NCI-H345 treated with DMSO at 0.1 percent for 48 hours (cell line): Measurements from ENCODE around the gene NUDT17.

Source experiments
- DNase-seq: peaks from one replicate; lab custom pipeline; 2025; ENCODE audit not compliant: unreplicated experiment; lab: John Stamatoyannopoulos, UW

Gene NUDT17

GRCh38 chr1:145846201-145846612 lies 777 bp downstream of the NUDT17 start:
- DNase-seq = peak; percentile 34

- DNase-seq = no peak
These were observed 2.4 kb downstream of the NUDT17 start for GRCh38 chr1:145847827-145848226.

- no peak for DNase-seq
These were observed 4.1 kb downstream of the NUDT17 start for GRCh38 chr1:145849356-145850160.

- no peak for DNase-seq
These were observed 10.1 kb downstream of the NUDT17 start for GRCh38 chr1:145855426-145855948.

- DNase-seq = no peak
These were observed 11.7 kb downstream of the NUDT17 start for GRCh38 chr1:145857170-145857569.

- peak; percentile 88 for DNase-seq
These were observed 12.9 kb downstream of the NUDT17 start for GRCh38 chr1:145858238-145858900.

GRCh38 chr1:145858901-145859490 lies 13.6 kb downstream of the NUDT17 start, which contains the start of gene PIAS3:
Gene PIAS3 (minus strand): TSS chr1:145859081. CDS start chr1:145858990, 91 bp downstream.
- peak; percentile 99 for DNase-seq

- DNase-seq = peak; percentile 97
These were observed 14.1 kb downstream of the NUDT17 start for GRCh38 chr1:145859491-145860023.

GRCh38 chr1:145863282-145864018 lies 18.0 kb downstream of the NUDT17 start:
- DNase-seq = no peak

GRCh38 chr1:145868232-145868631 lies 22.8 kb downstream of the NUDT17 start:
- no peak for DNase-seq

GRCh38 chr1:145871994-145872924 lies 26.8 kb downstream of the NUDT17 start:
- no peak for DNase-seq

- DNase-seq = no peak
These were observed 29.2 kb downstream of the NUDT17 start for GRCh38 chr1:145874646-145875045.

GRCh38 chr1:145877923-145878486 lies 32.6 kb downstream of the NUDT17 start:
- no peak for DNase-seq

- peak; percentile 39 for DNase-seq
These were observed 33.3 kb downstream of the NUDT17 start for GRCh38 chr1:145878724-145879123.

GRCh38 chr1:145879775-145880174 lies 34.3 kb downstream of the NUDT17 start:
- DNase-seq = peak; percentile 99

- no peak for DNase-seq
These were observed 39.2 kb downstream of the NUDT17 start for GRCh38 chr1:145884675-145885074.

GRCh38 chr1:145885738-145886287 lies 40.4 kb downstream of the NUDT17 start, which contains the start of gene ANKRD35:
Gene ANKRD35 (minus strand): TSS chr1:145885866. CDS start chr1:145885758, 108 bp downstream.
- peak; percentile 97 for DNase-seq

- no peak for DNase-seq
These were observed 41.0 kb downstream of the NUDT17 start for GRCh38 chr1:145886390-145886789.

- DNase-seq = no peak
These were observed 41.4 kb downstream of the NUDT17 start for GRCh38 chr1:145886816-145887215.
